HG03175 (cell line): ENCODE measurements around the gene RETREG1.
"Not testable (repeated sequence)": the region's sequence is repeated elsewhere in the genome, so short reads cannot be mapped to it uniquely, and the experiment has no call there.

Experiments
- ATAC-seq: cut with Tn5 transposase; IDR thresholded peaks from one replicate; pipeline ENCODE4 v1.9.1; 2021; ENCODE audit warnings: mild to moderate bottlenecking, moderate library complexity; ENCODE audit not compliant: unreplicated experiment

Gene RETREG1, protein sequence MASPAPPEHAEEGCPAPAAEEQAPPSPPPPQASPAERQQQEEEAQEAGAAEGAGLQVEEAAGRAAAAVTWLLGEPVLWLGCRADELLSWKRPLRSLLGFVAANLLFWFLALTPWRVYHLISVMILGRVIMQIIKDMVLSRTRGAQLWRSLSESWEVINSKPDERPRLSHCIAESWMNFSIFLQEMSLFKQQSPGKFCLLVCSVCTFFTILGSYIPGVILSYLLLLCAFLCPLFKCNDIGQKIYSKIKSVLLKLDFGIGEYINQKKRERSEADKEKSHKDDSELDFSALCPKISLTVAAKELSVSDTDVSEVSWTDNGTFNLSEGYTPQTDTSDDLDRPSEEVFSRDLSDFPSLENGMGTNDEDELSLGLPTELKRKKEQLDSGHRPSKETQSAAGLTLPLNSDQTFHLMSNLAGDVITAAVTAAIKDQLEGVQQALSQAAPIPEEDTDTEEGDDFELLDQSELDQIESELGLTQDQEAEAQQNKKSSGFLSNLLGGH

DNA sequence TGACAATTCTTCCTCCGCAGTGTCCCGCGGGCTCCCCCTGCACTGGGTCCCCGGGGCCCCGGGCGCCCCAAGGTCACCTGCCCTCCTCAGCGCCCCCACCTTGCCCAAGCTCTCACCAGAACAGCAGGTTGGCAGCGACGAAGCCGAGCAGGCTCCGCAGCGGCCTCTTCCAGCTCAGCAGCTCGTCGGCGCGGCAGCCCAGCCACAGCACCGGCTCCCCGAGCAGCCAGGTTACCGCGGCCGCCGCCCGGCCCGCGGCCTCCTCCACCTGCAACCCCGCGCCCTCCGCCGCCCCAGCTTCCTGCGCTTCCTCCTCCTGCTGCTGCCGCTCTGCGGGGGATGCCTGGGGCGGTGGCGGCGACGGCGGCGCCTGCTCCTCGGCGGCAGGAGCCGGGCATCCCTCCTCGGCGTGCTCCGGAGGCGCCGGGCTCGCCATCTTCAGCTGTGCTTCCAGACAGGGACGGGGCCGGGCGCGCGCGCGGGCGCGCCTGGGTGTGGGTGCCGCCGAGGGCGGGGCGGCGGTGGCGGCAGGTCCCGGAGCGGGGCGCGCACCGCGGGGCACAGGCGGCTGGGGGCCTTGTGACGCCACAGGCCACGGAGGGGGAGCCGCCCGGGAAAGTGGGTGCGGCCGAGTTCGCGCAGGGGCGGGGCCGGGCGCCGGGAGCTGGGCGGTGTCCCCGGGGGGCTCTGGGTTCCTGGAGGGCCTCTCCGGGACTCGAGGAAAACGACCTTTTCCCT lies at the start of gene RETREG1:
TSS of gene RETREG1 (minus strand) at position 462 of the 738 bp plus-strand sequence. CDS start at position 436, 26 bp downstream.
- peak; percentile 68 for ATAC-seq

DNA sequence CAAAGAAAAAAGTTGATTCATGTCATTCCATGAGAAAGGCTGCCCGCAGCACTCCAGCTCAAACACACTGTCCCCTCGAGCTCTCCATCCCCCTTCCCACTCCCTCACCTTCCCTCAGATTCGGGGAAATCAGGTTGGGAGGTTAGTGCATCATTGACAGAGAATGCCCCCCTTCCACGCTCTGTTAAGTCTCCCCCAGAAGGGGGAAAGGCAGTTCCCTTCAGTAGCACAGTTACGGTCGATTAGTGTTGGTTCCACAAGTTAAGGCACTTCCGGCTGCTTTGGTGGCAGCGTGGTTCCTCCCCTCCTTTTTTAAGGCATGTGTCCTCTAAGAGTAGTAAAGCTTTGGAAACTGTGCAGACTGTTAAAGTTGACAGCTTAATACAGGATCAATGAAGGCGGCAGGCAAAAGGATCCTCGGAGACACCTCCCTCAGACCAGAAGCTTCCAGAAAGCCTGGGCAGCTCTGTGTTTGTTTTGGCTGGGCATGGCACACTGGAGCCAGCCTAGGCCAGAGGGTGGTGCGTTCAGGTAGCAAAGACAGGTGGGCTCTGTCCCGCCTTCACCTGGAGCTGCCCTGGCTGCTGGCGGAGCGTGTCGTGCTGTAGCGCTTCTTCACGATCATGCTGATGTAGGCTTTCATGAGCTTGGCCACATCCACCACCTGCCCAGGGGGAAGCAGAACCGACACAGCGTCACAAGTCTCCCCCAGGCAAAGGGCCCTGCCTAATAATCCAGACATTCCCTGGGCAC lies 49.5 kb upstream of the RETREG1 start:
- ATAC-seq: no peak

DNA sequence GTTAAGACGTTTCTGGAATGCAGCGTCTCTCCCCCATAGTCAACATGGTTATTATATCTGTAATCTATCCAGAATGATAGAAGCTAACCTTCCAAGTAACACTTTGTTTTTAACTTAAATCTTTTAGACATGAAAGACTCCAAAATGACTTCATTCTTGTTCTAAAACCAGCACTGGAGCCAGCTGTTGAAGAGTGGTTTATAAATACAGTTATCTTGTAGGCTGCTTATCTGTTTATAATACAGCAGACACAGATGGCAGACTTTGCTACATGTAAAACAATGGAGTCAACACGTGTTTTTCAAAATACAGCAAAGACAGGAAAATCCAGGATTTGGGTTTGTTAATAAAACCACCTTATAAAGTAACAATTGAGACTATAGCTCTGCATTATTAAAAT lies 48.8 kb upstream of the RETREG1 start:
- no peak for ATAC-seq

DNA sequence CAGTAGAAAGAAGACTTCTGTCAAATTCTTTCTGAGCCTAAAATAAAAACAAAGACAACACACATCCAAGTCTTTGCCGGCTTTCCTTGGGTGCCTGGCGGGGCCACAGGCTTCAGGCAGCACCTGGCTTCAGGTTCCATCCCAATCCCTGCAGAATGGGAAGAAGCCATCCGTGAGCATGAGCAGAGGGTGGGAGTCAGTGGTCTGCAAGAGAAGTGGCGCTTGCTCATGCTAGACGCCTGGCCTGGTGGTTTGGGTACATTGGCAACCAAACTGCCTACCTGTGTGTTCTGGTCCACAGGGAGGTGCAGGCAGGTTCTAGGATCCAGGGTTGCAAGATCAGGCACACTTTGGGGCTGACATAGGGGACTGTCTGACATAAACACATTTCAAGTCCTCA lies 47.6 kb upstream of the RETREG1 start:
- ATAC-seq: no peak

DNA sequence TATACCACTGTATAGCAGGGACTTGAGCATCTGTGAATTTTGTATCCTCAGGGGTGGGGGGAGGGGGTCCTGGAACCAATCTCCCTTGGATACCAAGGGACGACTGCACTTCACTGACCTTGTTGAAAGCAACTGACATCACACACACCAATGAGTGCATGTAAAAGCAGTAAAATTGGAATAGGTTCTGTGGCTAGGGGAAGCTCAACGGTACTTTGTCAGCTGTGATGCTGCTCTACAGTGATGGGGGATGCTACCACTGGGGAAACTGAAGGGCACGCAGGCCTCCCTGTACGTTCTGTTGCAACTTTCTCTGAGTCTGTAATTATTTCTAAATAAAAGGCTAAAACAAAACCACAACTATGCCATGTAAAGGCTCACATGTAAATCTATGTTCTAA lies 47.0 kb upstream of the RETREG1 start:
- ATAC-seq: no peak

DNA sequence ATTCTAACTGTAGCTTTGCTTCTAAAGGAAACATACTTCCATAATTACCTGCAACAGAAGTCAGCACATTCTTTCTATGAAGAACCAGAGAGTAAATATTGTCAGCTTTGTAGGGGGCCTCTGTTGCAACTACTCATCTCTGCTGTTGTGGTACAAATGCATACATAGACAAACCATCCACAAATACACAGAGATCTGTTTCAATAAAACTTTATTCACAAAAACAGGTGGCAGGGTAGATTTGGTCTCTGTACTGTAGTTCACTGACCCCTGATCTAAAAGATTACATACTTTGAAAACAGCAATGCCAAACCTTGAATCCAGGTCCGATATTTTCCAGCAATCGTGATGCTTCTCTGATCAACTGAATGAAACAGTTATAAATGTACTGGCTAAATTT lies 44.9 kb upstream of the RETREG1 start:
- no peak for ATAC-seq

DNA sequence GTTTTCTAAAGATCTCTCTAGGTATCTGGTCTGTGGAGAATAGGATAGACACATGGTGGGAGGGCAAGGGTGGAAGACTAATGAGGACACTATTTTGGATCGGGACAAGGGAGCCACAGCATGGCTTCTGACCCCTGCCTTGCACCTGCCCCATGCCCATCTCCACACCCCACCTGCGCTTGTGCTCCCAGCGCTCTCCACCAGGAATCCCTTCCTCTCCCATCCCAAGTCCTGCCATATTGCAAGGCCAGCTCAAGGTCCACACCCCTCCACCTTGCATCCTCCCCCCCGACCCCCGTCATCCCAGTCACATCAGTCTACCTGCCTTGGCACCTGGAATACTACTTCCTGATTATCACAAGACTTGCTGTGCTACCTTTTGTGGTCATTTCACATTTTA lies 44.2 kb upstream of the RETREG1 start:
- ATAC-seq: no peak

DNA sequence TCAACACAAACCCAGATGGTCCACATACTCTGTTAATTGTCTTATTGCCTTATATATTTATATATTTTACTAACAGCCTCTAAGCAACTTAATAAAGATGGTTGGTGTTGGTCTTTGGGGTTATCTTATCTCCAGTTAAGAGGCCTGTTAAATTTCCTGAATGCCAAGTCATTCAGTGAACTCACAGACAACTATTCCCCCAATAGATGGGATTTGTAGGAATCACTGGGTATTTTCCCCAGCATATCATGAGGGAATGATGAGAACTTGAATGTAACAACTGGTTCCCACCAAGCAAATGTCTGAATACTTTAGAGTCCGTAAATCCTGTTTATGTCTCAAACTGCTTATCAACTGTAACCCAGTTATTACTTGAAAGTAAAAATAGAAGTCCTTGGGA lies 42.7 kb upstream of the RETREG1 start:
- ATAC-seq: no peak

DNA sequence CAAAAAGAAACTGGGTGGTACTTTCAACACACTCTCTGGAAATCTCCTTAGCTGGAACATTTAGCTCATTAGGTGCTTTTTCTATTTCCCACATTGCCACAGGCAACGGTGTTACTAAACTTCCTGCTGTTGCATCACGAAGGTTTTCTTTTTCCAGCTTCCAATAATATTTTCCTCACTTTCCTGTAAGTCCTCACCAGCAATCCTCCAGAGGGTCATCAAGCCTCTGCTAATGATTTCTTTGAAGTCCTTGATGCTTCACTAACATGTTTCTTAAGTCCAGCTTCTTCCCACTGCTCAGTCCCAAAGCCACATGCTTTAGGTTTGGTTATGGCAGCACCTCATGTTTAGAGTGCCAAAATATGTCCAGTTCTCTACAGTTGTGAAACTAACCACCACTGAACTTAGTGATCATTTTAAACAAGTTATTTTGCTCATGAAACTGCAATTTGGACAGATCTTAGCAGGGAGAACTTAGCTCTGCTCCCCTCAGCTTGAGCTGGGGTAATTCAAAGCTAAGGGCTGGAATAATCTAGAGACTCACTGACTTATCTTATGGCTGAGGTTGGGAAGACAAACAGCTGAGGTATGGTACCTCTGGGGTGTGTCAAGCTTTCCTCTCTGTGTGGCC lies 39.9 kb upstream of the RETREG1 start:
- ATAC-seq: no peak

DNA sequence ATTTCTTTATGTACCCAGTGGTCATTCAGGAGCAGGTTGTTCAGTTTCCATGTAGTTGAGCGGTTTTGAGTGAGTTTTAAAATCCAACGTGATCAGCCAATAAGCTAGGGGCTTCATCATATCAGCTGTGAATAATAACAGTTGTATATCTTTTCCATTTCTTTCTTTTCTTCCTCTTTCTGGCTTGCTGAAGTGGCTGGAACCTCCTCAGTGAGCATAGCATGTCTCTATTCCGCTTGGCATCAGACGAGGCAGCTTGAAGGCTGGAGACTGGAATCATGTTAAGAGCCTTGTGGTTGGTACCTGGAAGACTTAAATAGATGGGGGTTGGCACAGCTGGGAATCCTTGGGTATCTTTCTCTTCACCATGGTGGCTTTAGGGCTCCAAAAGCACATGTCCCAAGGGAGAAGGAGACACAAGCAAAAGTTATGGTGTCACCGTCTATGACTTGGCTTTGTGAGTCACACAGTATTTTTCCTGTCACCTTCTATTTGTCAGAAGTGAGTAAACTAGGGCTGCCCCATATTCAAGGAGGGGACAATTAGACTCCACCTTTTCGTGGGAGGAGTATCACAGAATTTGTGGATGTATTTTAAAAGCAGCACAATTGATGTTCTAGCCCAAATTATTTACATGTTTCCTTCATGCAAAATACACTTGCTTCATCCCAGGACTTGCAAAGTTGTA lies 38.0 kb upstream of the RETREG1 start:
- ATAC-seq: no peak

DNA sequence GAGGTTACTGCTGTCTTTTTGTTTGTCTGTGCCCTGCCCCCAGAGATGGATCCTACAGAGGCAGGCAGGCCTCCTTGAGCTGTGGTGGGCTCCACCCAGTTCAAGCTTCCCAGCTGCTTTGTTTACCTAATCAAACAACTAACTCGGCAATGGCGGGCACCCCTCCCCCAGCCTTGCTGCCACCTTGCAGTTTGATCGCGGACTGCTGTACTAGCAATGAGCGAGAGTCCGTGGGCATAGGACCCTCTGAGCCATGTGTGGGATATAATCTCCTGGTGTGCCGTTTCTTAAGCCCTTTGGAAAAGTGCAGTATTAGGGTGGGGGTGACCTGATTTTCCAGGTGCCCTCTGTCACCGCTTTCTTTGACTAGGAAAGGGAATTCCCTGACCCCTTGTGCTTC lies 31.9 kb upstream of the RETREG1 start:
- not testable (repeated sequence) for ATAC-seq

DNA sequence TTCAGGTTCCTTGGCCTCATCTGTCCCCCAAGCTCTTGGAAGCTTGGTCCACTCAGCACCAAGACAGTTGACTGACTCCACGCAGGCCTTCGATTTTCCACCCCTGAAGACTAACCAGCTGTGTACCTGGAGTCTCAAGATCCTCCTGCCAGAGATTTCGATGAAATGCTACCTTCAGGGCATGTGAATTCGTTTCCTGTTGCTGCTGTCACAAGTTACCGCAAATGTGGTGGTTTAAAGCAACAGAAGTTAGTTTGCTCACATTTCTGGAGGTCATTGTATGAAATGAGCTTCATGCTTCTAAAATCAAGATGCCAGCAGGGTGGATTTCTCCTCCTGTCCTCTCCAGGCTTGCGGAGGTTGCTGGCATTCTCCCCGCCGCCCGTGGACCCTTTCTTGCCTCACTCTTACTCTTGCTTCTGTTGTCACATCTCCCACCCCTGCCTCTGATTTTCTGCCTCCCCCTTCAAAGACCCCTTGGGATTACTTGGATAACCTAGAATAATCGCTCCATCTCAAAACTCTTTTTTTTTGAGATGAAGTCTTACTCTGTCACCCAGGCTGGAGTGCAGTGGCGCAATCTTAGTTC lies 27.6 kb upstream of the RETREG1 start:
- no peak for ATAC-seq

DNA sequence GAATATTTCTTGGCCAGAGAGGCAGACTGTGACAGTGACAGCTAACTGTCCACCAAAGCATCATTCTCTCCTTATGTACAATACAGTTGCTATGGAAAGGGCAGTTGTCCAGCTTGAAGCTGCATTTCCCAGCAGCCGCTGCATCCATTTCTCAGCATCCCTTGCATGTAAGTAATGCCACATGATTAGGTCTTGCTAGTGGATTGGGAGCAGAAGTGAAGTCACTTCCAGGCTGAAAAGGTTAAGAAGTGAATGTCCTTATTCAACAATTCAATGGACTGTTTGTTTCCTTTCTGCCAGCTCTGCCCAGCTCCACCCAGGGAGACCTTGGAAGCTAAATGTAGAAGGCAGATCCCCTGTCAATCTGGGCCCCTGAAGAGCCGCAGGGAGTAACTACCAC lies 26.1 kb upstream of the RETREG1 start:
- ATAC-seq: no peak

DNA sequence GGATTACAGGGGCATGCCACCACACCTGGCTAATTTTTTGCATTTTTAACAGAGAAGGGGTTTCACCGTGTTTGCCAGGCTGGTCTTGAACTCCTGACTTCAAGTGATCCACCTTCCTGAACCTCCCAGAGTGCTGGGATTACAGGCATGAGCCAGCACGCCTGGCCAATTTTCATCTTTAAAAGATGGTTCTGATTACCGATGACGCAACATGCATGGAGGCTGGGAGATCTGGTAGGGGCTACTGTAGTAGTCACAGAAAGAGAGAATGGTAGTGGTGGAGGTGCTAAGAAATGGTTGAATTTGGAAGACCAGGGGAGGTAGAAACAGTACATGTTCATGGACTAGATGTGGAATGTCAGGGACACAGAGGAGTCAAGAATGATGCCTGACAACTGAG lies 22.4 kb upstream of the RETREG1 start:
- no peak for ATAC-seq

DNA sequence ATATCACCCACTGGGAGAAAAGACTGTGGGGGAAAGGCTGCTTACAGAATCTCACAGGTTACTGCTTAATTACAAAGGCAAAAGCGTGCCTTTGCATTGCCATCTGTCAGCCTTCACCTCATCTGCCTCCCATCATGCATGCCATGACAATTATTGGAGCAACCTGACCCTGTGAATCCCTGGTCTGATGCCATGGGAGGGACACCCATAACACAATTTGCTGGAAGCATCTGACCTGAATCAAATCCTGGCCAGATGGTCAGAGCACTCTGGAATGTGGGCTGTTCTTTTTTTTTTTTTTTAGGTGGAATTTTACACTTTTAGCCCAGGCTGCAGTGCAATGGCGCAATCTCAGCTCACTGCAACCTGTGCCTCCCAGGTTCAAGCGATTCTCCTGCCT lies 11.6 kb upstream of the RETREG1 start:
- no peak for ATAC-seq

DNA sequence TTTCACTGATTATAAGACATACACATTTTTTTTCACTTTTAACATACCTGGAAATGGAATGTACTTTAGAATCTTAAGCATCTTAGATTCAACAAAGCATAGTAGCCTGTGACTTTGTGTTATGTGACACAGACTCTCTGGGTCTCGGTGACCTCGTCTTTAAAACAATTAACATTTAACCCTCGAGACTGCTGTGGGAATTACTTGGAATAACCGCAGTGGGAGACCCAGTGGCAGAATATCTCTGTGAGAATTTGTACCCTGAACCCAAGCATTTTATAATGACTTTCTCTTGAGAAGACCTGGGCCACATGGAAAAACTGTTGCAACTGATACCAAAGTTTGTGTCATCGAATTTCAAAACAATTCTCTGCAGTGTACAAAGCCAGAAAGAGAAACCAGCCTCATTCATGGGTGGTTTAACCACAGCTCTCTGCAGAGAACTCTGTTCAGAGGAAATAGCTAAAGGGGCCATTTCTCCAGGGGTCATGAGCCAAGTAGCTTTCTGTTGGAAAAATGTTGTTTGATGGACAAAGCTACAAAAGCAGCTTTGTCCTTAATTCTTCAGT lies 10.0 kb upstream of the RETREG1 start:
- peak; percentile 55 for ATAC-seq

DNA sequence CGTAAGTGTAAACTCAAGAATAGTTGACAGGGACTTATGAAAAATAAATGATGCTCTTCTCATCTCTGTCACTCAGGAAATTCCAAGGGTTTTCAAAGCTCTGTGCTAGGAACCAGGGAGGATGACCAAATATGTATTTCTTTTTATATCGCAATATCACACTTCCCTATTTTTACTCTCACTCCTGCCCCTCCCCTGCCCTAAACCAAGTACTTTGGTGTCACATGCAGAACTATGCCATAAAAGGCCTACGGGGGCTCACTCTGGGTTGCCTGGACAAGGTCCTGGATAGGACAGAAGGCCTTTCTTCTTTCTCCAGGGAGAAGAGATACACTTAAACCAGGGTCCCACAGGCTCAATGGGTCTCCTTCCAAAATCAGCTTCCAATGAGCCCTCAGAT lies 8.3 kb upstream of the RETREG1 start:
- ATAC-seq: no peak

DNA sequence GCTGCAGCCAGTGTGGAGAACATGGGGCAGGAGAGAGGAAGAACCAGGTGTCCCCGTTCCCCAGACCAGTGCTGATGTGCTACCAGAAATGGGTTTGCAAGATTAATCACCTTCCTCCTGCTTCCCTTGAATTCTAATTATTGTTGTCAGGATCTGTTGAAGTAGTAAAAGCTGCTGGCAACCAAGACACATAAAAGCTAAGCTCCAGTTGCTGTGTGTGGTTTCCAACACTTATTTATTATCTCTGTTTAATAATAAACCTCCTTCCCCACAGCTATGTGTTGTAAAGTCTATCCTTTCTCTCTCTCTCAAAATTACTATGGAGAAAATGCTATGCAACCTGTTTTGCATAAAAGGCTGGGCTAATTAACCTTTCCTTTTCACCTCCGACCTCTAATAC lies 2.3 kb upstream of the RETREG1 start:
- ATAC-seq: peak; percentile 31

DNA sequence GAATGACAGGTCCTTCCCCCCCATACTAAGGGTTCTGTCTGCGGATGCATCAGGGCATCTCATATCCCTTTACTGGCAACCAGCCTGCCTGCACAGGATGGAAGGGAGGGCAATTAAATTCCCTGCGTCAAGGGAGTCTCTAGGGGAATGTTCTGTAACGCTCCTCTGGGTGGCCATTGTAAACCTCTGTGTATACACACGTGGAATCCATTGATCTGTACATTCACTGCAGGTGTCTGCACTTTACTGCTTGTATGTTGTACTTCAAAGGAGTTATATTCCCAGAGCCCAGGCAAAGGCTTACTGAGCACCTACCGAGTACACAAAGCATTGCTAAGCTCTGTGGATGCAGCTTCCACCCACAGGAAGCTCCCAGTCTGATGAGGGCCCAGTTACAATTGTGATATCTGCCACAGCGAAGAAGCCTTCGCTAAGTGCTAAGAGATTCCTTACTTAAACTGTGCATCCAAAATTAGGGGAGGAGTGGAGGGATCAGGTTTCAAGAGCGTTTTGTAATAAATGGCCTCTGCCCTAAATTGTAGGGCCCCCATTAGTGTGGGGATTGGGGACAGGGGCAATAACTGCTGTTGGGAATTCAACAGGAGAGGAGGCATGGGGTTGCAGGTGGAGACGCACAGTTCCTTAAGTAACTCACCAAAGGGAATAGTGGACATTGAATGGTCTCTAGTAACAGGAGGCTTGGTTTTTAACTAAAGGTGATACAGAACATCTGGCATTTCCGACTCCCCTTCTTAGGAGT lies 1.5 kb upstream of the RETREG1 start:
- ATAC-seq: no peak
